ENCODE results near the gene IFNA16. TPM values are rescaled to one million over a fixed set of nuclear protein-coding genes. Genes with fewer than 3 reads are reported as not detected.

Gene IFNA16
- total RNA-seq (2022; extraction: Qiagen RNA extraction; ENCODE audit: low read depth): not detected in 5 replicates

GRCh38 chr9:21217211-21217610 lies at the start of gene IFNA16:
IFNA16 (minus strand) TSS chr9:21217311; CDS start chr9:21217305, 6 bp downstream.

GRCh38 chr9:21239911-21240310 lies 22.8 kb upstream of the IFNA16 start, which contains the start of gene IFNA14:
IFNA14 (minus strand) TSS chr9:21240005; CDS start chr9:21239935, 70 bp downstream.

GRCh38 chr9:21228122-21228521 lies 11.0 kb upstream of the IFNA16 start, which contains the start of gene IFNA17:
IFNA17 (minus strand) TSS chr9:21228222; CDS start chr9:21228173, 49 bp downstream.

DNA sequence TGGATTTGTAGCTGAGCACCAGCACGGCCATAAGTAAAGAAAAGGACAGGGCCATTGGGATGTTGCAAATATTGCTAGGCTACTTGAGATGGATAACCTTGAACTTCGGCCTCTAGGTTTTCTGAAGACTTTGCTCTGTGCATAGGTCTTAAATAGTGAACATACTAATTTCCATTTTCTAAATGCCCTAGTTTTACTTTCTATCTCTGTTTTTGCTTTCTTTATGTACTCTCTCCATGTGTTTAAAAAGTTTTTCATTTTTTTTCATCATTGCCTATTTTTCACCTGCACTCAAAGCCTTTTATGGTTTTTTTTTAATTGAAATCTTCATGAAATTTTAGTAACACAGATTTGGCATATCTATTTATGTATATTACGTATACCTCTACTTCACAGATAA lies 10.1 kb downstream of the IFNA16 start, which contains the start of gene IFNA10:
IFNA10 (minus strand) TSS at position 101 of the 400 bp plus-strand sequence; CDS start at position 55, 46 bp downstream.

GRCh38 chr9:21202105-21202504 lies 15.0 kb downstream of the IFNA16 start, which contains the start of gene IFNA7:
IFNA7 (minus strand) TSS chr9:21202205; CDS start chr9:21202165, 40 bp downstream.

GRCh38 chr9:21187487-21187886 lies 29.6 kb downstream of the IFNA16 start, which contains the start of gene IFNA4:
IFNA4 (minus strand) TSS chr9:21187587; CDS start chr9:21187531, 56 bp downstream.

GRCh38 chr9:21166560-21166959 lies 50.6 kb downstream of the IFNA16 start, which contains the start of gene IFNA21:
IFNA21 (minus strand) TSS chr9:21166660; CDS start chr9:21166612, 48 bp downstream.

Other genes starting within 250 kb of the IFNA16 start
- gene HACD4, start 185.7 kb downstream of the IFNA16 start, total RNA-seq (2022; extraction: Qiagen RNA extraction; ENCODE audit: low read depth): 0.91 to 1.3 TPM (median 1.1 TPM) in 5 replicates
- not detected in 5 replicates for gene IFNB1, start 139.4 kb downstream of the IFNA16 start, total RNA-seq (2022; extraction: Qiagen RNA extraction; ENCODE audit: low read depth)
- not detected in 5 replicates for gene IFNW1, start 75.5 kb downstream of the IFNA16 start, total RNA-seq (2022; extraction: Qiagen RNA extraction; ENCODE audit: low read depth)
- gene IFNA21, start 50.7 kb downstream of the IFNA16 start, total RNA-seq (2022; extraction: Qiagen RNA extraction; ENCODE audit: low read depth): not detected in 5 replicates
- gene IFNA4, start 29.7 kb downstream of the IFNA16 start, total RNA-seq (2022; extraction: Qiagen RNA extraction; ENCODE audit: low read depth): not detected in 5 replicates
- not detected in 5 replicates for gene IFNA7, start 15.1 kb downstream of the IFNA16 start, total RNA-seq (2022; extraction: Qiagen RNA extraction; ENCODE audit: low read depth)
- not detected in 5 replicates for gene IFNA10, start 10.2 kb downstream of the IFNA16 start, total RNA-seq (2022; extraction: Qiagen RNA extraction; ENCODE audit: low read depth)
- gene IFNA17, start 10.9 kb upstream of the IFNA16 start, total RNA-seq (2022; extraction: Qiagen RNA extraction; ENCODE audit: low read depth): not detected in 5 replicates
- gene IFNA14, start 22.7 kb upstream of the IFNA16 start, total RNA-seq (2022; extraction: Qiagen RNA extraction; ENCODE audit: low read depth): not detected in 5 replicates
- not detected in 5 replicates for gene IFNA5, start 88.0 kb upstream of the IFNA16 start, total RNA-seq (2022; extraction: Qiagen RNA extraction; ENCODE audit: low read depth)
- 13.3 to 20.5 TPM (median 18.6 TPM) in 5 replicates for gene KLHL9, start 118.1 kb upstream of the IFNA16 start, total RNA-seq (2022; extraction: Qiagen RNA extraction; ENCODE audit: low read depth)
- not detected in 5 replicates for gene IFNA6, start 133.6 kb upstream of the IFNA16 start, total RNA-seq (2022; extraction: Qiagen RNA extraction; ENCODE audit: low read depth)
- gene IFNA13, start 150.7 kb upstream of the IFNA16 start, total RNA-seq (2022; extraction: Qiagen RNA extraction; ENCODE audit: low read depth): not detected in 5 replicates
- not detected in 5 replicates for gene IFNA2, start 168.1 kb upstream of the IFNA16 start, total RNA-seq (2022; extraction: Qiagen RNA extraction; ENCODE audit: low read depth)
- gene IFNA8, start 191.8 kb upstream of the IFNA16 start, total RNA-seq (2022; extraction: Qiagen RNA extraction; ENCODE audit: low read depth): not detected in 5 replicates
- not detected in 5 replicates for gene IFNA1, start 223.1 kb upstream of the IFNA16 start, total RNA-seq (2022; extraction: Qiagen RNA extraction; ENCODE audit: low read depth)

Data from A549 treated with GW870086 at 1 μM for 4 hours (cell line).